HG03439 (cell line): ENCODE measurements around the gene XRCC3.

Experiments
- ATAC-seq: cut with Tn5 transposase; IDR thresholded peaks from one replicate; pipeline ENCODE4 v1.9.1; 2021; ENCODE audit warnings: mild to moderate bottlenecking, moderate library complexity; ENCODE audit not compliant: unreplicated experiment

Gene XRCC3

DNA sequence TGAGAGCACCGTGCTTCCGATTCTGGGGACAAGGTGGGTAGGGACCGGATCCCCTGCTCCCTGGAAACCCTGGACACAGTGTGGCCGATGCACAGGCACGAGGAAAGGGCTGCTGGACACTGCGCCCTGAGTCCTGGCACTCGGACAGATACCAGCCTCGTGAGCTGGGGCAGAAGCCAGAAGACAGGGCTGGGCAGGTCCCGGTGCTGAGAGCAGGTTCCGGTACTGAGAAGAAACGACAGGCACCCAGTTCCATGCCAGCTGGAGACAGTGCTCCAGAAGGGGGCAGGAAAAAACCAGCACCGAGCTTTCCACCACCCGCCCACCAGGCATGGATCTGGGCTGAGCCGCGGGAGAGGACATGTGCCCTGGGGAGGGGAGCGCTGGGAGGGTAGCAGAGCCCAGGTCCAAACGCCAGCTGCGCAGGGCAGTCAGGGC is 6.5 kb downstream of the XRCC3 start:
- ATAC-seq, result no peak

DNA sequence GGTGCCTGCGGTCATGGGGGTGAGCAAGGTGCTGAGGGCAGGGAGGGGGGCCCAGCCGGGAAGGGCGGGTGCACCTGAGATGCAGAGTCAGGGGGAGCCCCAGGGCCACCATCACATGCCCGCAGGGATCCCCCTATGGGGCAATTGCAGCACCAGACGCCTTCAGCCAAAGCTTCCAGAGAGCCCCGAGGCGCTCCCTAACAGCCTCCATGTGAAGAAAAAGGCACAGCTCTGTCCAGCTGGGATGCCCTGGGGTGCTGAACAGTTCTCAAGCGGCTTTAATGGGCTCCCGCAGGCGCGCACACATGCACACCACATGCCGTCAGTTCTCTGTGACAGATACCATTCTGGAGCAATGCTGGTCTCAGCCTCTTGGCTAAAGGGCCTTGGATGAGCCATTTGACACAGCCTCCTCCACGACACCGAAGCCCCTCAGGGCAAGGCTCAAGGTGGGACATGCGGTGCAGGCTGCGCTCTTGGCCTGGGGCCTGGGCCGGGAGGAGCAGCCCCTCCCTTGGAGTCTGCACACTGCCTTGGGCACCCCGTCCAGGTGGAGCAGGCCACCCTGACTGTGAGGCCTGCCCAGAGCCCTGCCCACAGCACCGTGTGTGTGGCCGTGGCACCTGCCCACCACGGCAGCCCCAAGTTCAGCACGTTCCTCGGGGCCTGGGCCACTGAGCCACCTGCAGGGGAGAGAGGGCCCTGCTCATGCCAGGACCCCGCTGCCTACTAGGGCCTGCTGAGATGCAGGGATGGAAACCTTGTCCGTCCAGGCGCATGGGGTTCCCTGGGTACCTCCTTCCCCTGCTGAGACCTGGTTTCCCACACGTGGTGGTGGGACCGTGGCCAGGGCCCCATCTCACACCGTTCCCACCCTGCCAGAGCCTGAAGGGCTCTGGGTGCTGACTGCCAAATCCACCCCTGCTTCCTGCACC is 7.7 kb downstream of the XRCC3 start:
- no peak for ATAC-seq

DNA sequence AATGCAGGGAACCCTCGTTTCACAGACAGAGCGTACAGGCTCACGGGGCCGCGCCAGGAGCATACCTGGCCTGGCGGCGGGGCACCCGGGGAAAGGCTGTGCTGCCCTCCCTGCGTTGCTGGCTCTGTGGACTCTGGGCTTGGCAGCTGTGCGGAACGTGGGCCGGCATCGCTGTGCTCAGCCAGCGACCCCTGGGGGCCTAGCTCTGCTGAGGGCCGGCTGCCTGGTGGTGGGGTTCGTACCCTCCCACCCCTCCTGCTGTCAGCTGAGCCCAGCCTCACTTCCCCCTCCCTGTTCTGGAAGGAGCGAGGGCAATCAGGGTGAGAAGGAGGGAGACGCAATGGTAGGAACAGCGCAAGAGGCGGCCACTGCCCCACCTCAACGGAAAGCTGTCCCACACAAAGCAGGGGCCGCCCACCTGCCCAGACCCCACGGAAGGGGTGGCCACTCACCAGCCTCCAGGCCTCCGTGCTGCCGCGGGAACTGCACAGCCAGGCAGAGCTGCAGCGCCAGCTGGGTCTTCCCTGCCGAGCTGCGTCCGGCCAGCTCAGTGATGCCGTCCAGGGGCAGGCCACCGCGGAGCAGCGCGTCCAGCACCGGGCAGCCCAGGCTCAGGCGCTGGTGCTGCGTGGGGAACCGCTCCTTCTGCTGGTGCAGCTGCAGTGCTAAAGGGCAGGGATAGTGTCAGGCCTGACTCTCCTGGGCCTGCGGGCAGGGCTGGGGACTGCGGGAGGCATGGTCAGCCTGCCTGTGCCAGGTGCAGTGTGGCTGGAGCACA is 8.5 kb downstream of the XRCC3 start:
- no peak for ATAC-seq

DNA sequence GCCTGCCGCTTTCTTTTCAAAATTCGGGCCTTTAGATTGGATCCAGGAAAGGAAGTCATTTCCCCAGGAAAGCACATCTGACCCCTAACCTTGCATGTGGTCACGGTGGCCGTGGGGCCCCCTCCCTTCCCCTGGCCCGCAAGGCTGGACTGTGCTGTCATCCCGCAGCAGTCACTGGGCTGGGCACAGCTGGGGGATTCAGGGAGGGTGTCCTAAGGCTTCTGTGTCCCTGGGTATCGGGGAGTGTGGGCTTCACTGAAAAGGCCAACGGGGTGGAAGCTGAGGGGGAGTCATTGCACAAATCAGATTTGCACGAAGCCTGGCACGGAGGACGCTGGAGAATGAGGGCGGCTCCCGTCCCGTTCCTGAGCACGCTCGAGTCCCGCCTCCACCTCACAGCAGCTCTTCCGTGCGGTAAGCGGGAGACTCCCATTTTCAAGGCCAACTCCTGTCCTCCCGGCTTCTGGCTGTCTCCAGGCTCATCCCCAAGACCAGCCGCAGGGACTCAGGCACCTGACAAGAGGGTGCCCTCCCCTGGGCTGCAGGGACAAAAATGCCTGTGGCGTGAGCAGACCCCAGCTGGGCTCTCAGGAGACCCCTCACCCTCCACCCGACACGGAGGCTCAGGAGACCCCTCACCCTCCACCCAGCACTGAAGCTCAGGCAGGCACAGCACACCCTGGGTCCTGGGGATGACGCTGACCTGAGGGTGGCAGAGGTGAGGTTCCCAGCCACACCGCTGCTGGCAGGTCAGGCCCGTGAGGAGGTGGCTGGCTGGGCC is 9.6 kb downstream of the XRCC3 start:
- ATAC-seq, result no peak

DNA sequence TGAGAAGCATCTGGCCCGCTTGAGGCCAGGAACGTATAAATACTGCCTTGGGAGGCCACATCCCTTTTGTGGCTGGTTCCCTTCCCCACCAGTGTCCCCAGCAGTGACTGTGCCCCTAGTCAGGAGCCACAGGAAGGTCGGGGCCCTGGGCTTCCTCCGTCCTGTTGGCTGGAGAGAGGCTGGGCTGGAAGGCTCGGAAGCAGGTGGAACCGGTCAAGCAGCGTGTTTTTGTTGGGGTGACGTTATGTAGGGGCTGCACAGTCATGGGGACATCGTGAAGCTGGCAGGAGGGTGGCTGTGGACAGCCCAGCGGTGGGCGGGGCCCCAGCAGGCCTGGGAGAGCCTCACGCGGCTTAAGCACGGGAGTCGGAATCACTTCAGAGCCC is 10.1 kb downstream of the XRCC3 start:
- no peak for ATAC-seq

DNA sequence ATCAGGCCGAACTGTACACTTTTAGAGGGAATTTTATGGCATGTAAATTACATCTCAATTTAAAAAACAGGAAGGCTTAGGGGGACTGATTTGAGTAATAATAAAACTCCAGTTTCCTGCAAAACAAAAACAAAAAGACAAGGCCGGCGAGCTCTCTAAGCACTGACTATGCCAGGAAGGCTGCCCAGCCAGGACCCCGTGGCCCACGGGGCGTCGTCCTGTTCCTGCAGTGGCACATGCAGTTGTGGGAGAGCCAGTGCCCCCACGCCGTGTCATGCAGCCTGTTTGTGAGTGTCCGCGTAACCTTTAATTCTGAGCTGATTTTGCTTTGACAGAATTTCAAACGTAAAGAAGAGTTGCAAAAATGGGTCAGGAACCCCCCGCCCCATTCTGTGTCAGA is 10.5 kb downstream of the XRCC3 start:
- no peak for ATAC-seq

DNA sequence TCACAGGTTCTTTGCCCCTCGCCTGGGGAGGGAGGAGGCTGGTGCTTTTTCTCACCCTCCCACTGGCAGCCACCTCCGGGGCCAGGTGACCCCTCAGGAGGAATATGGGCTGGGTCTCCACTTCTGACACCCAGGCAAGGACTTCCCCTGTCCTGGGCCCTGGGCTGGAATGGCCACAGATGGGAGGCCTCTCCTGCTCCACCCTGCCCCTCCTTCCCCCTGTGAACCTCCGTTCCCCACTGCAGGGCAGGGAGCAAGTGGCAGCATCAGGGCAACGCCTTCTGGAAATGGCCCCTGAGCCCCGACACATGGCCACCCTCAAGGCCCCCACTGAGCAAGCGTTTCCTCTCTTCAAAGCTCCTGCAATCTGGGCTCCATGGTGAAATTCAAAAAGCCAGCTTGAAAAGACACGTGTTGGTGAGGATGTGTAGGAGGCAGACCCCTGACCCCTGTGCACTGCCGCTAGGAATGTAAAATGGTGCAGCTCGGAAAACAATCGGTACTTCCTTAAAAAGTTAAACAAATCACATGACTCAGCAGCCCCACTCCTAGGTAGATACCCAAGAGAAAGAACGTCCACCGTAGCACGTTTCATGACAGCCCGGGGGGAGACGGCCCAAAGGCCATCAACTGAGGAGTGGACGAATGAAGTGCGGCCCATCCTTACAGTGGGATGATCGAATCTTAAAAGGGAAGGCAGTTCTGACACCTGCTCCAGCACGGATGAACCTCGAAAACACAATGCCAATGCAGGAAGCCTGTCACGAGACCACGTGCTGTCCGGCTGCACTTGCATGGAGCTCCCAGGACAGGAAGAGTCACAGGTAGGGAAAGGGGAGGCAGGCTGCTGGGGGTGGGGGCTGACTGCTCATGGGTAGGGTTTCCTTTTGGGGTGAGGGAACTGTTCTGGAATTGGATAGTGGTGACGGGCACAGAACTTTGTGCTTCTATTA is 11.5 kb downstream of the XRCC3 start:
- no peak for ATAC-seq

DNA sequence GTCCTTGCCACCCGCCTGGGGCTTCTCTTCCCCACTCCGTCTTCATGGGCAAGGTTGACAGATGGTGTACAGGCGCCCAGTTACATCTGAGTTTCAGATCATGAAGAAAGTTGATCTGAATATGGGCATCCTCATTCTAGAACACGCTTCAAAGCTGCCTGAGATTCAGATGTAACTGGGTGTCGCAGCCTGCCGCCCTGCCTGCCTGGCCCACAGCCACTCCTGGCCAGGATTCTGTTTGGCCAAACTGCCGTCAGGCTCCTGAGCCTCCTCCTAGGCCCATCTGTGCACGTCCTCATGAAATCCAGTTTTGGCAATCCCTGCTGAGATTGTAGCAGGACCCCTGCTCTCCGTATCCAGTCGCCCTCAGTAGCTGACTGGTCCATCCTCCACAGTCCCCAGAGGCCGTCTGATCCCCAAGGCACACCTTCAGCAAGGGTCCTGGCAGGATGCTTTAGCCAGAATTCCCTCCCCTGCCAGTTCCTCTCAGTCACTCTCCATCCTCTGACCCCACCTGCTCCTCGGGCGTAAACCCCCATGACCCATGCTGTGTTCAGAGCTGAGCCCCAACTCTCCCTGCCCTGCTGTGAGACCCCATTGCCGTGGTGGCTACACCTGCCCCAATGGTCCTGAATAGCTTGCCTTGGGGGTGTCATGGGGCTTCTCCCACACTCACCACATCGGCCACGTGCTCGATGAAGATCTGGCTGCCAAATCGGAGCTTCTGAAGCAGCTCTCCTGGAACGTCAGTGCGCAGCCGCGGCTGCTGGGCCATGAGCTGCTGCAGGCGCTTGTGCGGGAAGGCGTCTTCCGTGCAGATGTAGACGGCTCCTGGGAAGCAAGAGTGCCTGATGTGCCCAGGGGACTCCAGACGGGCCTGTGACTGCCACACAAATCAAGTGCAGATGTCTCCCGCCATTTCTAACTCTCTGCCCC is 12.5 kb downstream of the XRCC3 start:
- ATAC-seq, result no peak

DNA sequence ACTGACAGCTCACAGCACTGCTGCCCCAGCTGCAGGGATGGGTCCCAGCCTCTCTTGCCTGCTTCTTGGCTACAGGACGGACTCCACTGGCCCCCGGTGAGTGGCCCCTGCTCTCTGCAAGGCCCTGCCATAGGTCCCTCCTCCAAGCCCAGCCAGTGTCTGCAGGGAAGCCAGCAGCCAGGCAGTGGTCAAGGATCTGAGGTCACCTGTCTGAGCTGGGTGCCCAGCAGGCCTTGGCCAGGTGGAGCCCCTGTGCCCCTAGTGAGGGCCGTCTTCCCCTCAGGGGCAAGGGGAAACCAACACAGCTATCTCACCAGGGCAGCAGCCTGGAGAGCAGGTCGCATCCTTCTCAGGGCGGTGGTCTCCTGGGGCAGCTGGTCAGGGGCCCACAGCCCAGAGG is 13.2 kb downstream of the XRCC3 start:
- no peak for ATAC-seq

DNA sequence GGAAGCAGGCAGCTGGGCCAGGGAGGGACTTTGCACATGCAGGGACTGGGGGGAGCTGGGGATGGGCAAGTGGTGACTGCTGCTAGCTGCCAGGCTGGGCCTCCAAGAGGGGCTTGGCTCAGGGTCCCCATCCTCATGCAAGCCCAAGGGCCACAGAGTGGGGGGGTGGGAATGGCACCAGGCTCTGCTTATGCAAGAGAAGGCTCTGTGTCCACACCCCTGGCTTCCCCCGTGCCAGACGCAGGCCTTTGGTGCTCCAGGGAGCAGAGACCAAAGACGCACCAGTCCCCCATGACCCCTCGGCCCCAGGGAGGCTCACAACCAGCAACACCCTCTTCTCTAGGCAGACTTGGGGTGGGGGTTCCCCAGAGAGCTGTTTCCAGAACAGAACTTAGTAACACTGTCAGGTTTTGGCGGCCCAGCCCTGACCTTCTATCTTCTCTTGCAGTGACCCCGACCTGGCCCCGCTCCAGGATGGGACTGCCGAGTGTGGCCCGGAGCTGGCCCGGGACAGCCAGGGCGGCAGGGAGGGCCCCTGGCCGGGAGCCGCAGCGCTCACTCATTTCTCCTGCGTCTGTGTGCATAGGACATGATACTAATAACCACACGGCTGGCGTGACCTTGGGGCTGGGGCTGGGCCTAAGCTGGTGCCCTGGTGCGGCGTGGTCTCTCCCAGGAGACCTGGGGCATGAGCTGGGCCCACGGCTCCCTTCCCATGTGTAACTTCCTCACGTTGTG is 14.3 kb downstream of the XRCC3 start:
- no peak for ATAC-seq

DNA sequence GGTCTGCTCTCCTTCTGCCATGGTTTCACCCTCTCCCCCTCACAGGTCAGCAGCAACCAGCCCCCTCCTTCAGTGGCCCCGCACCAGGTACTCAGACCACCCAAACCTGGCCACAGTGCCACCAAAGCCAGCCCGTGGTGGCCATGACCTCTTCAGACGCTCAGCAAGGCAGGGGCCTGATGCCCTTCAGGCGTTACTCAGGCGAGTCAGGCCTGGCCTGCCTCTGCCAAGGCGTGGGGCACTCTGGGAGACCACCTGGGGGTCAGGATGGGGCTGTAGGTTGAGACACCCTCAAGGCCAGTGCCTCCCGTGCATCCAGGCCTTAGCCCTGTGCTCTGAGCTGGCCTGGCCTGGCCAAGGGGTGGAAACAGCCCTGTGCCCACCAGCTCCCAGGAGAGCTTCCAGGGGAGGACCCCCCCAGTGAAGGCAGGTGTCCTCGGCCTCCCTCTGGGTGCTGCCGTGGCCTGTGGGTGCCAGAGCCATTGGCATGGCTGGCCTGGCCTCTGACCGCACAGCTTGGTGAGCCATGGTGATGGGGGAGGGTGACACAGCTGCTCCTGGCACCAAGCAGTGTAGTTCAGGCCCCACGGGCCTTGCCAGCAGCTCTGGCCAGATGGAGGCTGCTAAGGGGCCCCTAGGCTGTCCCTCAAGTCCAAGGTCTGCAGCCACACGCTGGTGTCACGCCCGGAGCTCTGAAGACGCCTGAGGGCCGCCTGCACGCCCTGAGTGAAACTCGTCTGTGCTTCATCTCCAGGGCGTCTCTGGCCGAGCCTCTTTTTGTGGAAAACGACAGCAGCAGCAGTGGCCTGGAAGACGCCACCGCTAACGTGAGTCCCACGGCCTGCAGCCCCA is 15.1 kb downstream of the XRCC3 start:
- no peak for ATAC-seq

DNA sequence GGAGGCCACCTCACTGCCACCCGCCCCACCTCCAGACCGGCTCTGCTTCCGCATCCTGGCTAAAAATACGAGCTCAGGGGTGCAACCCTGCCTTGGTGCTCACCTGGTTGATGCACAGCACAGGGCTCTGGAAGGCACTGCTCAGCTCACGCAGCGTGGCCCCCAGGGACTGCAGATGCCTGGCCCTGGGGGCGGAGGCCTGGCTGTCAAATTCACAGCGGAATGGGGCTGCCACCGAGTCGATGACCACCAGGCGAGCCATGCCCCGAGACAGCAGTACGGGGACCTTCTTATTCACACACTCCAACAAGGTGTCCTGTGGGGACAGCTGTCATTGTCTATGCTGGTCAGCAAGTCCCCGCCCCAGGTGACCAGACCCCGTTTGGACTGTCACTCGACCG is 16.0 kb downstream of the XRCC3 start:
- ATAC-seq, result no peak

DNA sequence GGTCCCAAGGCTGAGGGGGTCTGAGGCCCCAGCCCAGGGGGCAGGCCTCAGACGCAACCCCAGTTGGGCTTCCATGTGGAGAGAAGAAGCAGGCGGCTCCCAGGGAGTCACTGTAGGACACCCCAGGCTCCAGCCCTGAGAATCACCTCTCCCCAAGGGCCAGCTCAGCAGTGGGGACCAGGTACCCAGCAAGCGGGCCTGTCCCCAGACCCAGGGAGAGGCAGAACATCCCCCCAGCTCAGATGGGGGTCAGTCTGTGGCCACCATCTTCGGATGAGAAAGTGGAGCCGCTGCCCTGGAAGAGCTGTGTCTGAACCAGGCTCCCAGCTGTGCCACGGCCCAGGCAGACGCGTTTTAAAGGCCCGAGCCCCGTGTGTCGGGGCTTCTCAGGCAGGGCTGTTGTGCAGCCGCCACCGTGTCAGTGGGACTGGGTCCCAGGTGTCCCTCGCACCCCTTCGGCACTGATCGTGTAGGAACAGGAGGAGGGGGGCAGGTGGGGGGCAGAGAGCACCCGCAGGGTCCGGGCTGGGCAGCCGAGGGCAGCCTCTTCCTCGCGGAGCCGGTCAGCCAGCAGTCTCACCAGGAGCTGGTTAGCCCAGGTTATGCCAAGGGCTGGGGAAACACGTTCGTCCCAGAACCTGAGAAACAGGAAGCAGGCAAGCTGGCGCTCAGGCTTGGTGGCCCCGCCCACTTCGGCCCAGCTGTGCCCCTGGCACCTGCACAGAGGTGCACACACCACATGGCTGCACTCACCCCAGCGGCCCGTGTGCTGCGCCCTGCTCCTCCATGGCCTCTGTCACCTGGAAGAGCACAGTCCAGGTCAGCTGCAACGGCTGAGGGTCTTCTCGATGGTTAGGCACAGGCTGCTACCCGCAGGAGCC is 16.6 kb downstream of the XRCC3 start:
- no peak for ATAC-seq

DNA sequence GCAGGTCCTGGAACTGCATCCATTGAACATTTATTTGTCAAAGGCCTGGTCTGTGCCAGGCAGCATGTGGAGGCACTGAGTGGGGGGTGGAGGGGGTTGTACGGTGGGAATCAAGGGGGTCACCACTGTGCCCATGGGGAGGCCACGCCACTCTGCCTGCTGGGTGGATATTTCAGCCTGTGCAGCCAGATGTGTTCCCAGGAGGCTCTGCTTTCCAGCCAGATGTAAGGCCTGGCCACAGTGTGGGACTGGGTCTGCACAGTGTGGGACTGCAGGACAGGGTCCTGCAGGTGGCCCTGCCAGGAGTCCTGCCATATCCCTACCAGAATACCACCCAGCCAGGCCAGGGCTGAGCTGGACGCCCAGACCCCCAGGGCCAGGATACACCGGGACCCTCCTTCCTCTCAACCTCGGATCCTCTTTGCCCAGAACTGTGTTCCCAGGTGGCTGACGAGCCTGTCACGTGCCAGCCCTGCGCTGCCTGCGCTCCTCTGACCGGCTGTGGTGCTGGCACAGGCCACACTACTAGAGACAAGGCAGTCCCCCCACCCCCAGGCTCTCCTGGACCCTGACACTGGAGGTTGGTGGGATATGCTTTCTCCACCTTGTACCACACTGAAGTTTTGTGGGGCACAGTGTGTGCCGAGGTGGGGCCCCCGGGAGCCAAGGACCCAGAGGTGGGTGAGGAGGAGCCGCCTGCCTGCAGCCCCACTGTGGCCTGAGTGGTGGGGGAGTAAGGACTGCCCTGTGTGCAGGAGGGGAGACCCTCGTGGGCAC is 17.5 kb downstream of the XRCC3 start:
- no peak for ATAC-seq

DNA sequence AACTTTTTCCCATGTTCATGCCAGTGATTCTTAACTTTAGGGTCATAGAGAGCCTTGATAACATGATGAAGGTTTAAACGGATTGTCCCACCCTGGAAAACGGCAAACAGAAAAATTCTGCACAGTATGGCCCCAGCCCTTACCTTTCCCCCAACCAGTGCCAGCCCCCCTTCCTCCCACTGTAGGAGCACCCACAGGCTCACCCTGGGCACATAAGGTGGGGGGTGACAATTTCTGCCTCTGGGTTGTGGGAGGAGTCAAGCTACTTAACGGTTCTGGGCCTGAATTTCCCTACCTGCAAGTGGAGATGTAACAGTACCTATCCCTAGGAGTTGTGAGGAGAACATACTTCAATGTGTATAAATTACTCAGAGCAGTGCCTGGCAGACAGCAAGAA is 18.0 kb downstream of the XRCC3 start:
- no peak for ATAC-seq
